Measurements from ENCODE around the gene COL26A1.
"Not testable (repeated sequence)": the region's sequence is repeated elsewhere in the genome, so short reads cannot be mapped to it uniquely, and the experiment has no call there.

COL26A1 gene

DNA sequence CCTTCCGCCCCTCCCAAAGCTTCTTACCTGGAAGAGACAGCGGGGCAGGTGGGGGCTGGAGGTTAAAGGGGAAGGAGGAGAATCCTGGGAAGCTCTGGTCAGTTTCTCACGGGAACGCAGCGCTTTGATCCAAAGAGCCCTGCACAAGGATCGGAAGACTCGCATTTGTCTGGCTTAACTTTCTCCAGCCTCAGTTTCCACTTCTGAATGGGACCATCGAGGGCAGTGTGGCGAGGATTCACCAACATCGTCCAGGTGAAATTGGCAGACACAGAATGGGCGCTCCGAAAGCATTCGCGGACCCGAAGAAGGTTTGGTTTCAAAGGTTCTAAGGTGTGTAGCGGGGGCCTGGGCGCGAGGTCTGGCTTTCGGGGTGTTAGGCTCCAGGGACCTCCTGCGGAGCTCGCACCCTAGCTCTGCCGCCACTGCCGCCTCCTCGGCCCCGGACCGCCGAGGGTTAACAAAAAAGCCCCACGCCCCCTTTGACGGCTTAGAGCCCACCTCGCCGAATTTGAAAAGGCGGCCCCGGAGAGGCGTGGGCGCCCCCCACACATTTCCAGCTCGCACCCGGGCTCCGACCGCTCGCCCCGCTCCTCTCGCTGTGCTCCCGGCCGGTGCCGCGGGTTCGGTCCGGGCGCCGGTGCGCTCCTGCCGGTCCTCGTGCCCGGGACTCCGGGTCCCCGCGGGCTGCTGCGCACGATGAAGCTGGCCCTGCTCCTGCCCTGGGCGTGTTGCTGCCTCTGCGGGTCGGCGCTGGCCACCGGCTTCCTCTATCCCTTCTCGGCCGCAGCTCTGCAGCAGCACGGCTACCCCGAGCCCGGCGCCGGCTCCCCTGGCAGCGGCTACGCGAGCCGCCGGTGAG lies at the start of gene COL26A1:
Gene COL26A1, plus strand, starts transcription at position 542 of the 862 bp plus-strand sequence. Its CDS starts 158 bp downstream, at position 700.
- no peak for DNase-seq

DNA sequence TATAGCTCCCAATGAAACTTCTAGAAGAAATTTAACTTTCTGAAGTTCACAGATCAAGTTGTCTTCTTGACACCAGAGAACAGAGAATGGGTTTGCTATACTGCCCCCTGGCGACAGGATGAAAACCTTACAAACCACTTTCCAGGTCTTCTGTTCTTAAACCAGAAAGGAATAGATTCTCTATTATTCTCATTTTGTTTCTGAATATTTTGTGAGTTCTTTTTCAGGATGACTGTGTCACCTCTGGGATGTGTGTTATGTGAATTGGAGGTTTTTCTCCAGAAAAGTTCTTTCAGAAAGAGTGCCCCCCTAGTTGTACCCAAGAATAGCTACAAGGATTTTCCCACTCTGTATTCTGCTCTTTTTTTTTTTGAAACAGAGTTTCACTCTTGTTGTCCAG lies 47.3 kb upstream of the COL26A1 start:
- peak; percentile 58 for DNase-seq

- DNase-seq: no peak
These were observed 43.3 kb upstream of the COL26A1 start for GRCh38 chr7:101319401-101319800.

GRCh38 chr7:101321491-101322401 lies 40.9 kb upstream of the COL26A1 start, which contains the start of gene IFT22:
IFT22 (minus strand) TSS chr7:101321812; CDS start chr7:101321709, 103 bp downstream.
- peak; percentile 96 for DNase-seq

- no peak for DNase-seq
These were observed 34.5 kb upstream of the COL26A1 start for GRCh38 chr7:101328159-101328558.

- DNase-seq: no peak
These were observed 32.6 kb upstream of the COL26A1 start for GRCh38 chr7:101330011-101330484.

DNA sequence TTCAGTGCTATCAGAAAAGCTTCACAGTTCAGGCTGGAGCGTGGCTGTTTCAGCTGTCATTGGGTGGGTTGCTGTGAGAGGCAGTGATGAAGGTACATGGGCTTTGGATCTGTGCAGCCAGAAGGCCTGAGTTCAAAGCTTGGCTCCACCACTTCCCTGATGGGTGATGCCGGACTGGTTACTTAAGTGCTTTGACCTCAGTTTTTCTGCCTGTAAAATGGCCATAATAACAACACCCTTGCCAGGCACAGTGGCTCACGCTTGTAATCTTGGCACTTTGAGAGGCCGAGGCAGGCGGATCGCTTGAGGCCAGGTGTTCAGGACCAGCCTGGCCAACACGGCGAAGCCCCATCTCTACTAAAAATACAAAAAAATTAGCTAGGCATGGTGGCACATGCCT lies 30.6 kb upstream of the COL26A1 start:
- DNase-seq: no peak

DNA sequence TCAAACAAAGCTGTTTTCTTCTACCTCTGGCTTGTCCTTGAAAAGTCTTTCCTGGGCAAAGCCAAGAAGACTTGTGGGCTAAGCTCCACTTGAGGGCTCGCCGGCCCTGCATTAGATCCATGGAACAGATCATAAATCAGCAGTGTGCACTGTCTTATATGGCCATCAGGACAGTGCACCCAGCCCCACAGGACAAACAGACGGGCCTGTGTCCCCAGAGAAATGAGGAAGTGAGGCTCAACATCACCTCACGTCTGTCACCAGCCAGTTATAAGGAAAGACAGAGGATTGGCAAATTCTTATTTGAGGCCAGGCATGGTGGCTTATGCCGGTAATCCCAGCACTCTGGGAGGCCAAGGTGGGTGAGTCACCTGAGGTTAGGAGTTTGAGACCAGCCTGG lies 28.8 kb upstream of the COL26A1 start:
- DNase-seq: peak; percentile 36

DNA sequence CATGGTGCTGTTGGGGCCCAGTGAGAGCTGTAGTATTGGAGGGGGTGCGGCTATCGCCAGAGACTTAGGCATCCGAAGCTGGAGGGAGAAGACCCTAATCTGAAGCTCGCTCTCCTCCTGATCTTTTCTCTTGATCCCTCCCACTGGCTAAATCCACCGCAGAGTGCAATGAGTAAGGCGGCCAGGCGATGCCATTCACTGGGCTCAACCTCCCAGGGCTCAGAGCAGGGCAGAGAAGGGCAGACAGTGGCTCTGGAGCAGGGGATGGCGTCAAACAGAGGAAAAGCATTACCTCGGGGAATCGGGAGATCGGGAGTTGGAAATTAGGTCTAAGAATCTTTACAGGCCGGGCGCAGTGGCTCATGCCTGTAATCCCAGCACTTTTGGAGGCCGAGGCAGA lies 22.3 kb upstream of the COL26A1 start:
- DNase-seq: peak; percentile 22

GRCh38 chr7:101342892-101343291 lies 19.8 kb upstream of the COL26A1 start:
- no peak for DNase-seq

- no peak for DNase-seq
These were observed 15.2 kb upstream of the COL26A1 start for GRCh38 chr7:101347477-101347876.

DNA sequence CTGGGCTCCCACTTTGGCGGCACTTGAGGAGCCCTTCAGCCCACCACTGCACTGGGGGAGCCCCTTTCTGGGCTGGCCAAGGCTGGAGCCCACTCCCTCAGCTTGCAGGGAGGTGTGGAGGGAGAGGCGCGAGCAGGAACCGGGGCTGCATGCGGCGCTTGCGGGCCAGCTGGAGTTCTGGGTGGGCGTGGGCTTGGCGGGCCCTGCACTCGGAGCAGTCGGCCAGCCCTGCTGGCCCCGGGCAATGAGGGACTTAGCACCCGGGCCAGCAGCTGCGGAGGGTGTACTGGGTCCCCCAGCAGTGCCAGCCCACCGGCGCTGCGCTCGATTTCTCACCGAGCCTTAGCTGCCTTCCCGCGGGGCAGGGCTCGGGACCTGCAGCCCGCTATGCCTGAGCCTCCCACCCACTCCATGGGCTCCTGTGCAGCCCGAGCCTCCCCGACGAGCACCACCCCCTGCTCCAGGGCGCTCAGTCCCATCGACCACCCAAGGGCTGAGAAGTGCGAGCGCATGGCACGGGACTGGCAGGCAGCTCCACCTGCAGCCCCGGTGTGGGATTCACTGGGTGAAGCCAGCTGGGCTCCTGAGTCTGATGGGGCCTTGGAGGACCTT lies 14.1 kb upstream of the COL26A1 start:
- not testable (repeated sequence) for DNase-seq

GRCh38 chr7:101349300-101349699 lies 13.4 kb upstream of the COL26A1 start:
- not testable (repeated sequence) for DNase-seq

DNA sequence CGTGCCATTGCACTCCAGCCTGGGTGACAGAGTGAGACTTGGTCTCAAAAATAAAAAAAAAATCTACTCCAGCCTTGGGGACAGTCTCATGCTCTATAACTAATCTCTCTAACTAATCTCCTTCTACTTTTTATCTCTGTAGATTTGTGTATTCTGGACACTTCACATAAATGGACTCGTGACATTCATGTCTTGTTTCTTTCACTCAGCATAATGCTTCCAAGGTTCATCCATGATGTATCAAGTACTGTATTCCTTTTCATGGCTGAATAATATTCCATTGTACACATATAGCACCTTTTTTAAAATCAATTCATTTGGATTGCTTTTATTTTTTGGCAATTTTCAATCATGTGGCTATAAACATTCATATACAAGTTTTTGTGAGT lies 9.8 kb upstream of the COL26A1 start:
- DNase-seq: no peak

GRCh38 chr7:101357433-101357832 lies 5.2 kb upstream of the COL26A1 start:
- DNase-seq: no peak

- DNase-seq: no peak
These were observed 590 bp downstream of the COL26A1 start for GRCh38 chr7:101363196-101363733.

DNA sequence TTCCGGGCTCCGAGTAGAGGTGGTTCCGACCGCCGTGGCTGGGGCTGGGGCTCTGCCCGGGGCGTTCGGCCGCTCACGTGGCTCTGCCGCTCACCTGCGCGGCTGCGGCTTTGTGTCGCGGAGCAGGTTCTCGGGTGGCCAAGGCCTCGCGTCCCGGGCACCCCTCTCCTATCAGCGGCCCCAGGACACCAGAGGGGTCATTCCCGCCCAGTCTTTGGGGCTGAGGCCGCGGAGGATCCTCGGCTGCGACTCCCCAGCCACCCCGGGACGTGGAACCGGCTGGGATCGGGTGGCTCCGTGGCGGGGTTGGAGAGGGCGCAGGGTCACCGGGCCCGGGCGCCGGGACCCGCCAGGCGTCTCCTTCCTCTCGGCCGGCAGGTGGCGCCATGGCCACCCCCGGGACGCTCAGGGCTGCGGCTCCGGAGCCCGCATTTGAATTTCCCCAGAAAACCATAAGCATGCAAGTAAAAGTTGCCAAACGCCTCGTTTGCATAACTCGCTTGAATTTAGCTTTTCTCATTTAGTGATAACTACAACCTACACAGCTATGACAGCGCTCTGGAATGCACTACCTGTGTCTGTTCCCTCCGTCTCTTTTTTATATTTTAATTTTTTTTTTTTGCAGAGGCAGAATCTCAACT lies 1.2 kb downstream of the COL26A1 start:
- peak; percentile 59 for DNase-seq

- no peak for DNase-seq
These were observed 3.3 kb downstream of the COL26A1 start for GRCh38 chr7:101365956-101366355.

DNA sequence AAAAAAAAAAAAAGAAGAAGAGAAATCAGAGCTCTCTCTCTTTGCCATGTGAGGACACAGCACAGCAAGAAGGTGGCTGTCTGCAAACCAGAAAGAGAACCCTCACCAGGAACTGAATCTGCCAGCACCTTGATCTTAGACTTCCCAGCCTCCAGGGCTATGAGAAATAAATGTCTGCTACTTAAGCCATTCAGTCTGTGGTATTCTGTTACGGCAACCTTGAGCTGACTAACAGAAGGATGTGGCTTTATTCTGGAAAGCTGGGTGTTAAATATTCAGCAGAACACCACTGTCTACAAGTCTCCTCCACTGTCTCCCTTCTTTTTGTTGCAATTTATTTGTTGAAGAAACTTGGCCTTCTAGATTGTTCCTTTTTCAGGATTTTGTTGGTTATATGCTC lies 5.0 kb downstream of the COL26A1 start:
- DNase-seq: no peak

DNA sequence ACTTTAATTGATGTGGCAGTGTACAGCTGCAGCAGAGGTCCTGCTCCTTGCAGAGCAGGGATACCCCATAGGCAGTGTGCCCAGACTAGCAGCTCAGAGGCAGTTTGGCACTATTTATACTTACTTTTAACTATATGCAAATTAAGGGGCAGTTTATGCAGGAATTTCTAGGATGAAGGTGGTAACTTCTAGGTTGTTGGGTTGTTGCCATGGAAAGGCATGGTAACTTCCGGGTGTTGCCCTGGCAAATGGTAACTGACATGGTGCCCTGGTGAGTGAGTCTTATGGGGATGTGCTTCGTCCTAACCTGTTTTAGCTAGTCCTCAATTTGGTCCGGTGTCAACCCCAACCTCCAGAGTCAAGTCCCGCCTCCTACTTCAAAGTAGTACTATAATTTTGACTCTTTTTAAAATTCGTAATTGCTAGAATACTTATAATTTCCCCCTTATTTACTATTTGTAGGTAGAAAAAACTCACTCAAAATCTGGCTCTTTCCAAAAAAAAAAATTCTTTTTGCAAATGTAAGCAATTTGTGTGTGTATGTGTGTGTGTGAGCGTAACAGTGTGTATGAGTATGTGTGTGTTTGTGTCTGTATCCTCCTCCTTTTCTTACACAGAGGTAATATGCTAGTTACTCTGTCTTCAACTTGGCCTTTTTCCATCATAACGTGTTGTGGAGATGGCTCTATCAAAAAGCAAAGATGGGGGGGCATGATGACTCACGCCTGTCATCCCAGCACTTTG lies 5.9 kb downstream of the COL26A1 start:
- DNase-seq: no peak

DNA sequence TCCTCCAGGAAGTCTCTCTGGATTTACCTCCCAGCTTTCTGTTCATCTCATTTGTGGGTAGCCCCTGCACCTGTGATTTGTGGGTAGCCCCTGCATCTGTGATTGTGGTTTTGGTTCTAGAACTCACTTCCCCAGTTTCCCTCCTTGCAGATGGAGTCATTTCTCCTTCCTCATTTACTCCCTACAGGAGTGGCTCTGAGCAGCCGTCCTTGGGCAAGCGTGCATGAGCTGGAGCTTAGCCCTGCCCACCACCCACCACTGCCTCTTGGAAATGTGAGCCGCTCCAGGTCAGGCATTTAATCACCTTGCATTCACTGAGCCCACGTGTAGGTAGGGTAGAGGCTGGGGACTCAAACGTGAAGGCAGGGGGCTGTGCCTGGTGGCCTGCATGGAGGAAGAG lies 8.2 kb downstream of the COL26A1 start:
- DNase-seq: no peak

Data from NCI-H82 (cell line).